Measurements from ENCODE around the gene FBLN2. TPM values are rescaled to one million over a fixed set of nuclear protein-coding genes. Genes with fewer than 3 reads are reported as not detected.

FBLN2 gene
- total RNA-seq, 1 experiment from 2014 or later: 36.7 TPM

DNA sequence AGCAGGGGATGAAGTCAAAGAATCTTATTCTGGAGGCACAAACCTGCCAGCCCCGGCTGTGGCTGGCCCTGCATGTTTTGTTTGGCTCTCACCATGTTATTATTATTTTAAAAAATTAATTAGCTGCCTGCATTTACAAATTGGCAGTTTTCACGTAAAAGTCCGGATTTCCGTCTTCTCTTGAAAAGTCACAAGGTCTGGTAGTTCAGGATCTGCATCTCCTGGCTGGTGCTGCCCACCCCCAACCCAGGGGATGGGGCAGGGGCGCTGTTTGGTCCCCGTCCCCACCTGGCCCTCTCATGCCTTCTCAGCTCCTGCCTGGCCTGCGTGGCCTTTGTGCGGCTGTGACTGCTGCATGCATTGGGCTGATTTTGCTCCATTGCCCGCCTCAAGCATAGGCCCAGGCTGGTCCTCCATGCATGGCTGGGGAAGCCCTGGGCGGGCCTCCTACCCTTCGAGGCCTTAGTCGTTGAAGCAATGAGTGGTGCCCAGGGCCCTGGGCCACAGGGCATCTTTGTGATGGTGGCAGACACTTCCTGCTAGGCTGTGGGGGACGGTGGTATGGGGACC is 2.0 kb downstream of the FBLN2 start:
- TF ChIP-seq, protein P1, sequence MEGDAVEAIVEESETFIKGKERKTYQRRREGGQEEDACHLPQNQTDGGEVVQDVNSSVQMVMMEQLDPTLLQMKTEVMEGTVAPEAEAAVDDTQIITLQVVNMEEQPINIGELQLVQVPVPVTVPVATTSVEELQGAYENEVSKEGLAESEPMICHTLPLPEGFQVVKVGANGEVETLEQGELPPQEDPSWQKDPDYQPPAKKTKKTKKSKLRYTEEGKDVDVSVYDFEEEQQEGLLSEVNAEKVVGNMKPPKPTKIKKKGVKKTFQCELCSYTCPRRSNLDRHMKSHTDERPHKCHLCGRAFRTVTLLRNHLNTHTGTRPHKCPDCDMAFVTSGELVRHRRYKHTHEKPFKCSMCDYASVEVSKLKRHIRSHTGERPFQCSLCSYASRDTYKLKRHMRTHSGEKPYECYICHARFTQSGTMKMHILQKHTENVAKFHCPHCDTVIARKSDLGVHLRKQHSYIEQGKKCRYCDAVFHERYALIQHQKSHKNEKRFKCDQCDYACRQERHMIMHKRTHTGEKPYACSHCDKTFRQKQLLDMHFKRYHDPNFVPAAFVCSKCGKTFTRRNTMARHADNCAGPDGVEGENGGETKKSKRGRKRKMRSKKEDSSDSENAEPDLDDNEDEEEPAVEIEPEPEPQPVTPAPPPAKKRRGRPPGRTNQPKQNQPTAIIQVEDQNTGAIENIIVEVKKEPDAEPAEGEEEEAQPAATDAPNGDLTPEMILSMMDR (IDR thresholded peaks at IDR 0.05; ENCODE audit: insufficient read depth in 1 of 2, low read depth in 1 of 2, low read length in 1 of 2, severe bottlenecking in 1 of 2, unreplicated experiment in 1 of 2): no peak
- H3K9me3 Mint-ChIP-seq (ENCODE audit: unreplicated experiment): no peaks in the 10 kb centered on the region
- intact Hi-C loops (cut with micrococcal nuclease; ENCODE audit: unreplicated experiment): no loop called here

DNA sequence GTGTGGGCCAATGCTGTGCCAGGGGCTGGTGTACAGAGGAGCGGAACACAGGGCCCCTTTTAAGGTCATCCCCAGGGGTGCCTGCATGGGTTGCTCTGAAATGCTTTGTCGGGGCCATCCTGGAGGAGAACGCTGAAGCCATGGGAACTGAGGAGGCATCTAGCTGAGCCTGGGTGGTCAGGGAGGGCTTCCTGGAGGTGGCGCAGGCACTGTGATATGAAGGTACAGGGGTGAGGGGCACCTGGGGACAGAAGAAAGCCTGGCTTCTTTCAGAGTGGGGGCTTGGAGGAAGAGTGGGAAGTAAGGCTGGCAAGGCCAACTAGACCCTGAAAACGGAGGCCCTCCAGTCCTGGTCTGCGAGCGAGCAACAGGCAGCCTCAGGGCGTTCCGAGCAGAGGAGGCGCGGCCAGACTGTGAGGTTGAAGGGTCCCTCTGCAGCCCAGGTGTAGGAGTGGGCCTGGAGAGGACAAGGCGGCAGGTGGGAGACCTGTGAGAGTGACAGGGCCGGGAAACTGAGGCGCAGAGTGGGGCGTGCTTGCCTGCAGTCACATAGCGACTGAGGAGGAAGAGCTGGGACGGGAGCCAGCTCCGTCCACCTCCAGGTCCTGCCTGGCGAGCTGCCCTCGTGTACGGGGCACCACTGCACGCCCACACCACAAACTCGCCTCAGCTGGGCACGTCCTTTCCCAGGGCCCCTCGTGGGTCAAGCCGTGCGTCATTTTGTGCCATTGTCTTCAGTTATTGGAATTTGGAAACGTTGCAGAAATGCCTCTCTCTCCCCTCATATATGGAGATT is 4.1 kb downstream of the FBLN2 start:
- no peaks in the 10 kb centered on the region for H3K36me3 ChIP-seq (ENCODE audit: control insufficient read depth, insufficient read depth, low read length)
- TF ChIP-seq, protein P1 (IDR thresholded peaks at IDR 0.05; ENCODE audit: insufficient read depth in 1 of 2, low read depth in 1 of 2, low read length in 1 of 2, severe bottlenecking in 1 of 2, unreplicated experiment in 1 of 2): no peak
- H3K4me1 ChIP-seq: peaks cover 7% of the 10 kb centered on the region; the same call in 1 of the 2 replicates
- H3K9me3 ChIP-seq: no peaks in the 10 kb centered on the region
- intact Hi-C loops (cut with micrococcal nuclease; ENCODE audit: unreplicated experiment): no loop called here
- no TSS peak for BruUV-seq (replicated peaks)
- H3K9me3 Mint-ChIP-seq (ENCODE audit: unreplicated experiment): no peaks in the 10 kb centered on the region
- no peak for DNase-seq
- no peak overlapping the region for H3K4me3 ChIP-seq (ENCODE audit: low read depth, low read length)
- no peak overlapping the region for H3K4me3 Mint-ChIP-seq (ENCODE audit: unreplicated experiment)
- POLR2A ChIA-PET: no interaction called here
- no peak overlapping the region for H3K27ac Mint-ChIP-seq (ENCODE audit: unreplicated experiment)
- peaks cover 5% of the 10 kb centered on the region for H3K36me3 Mint-ChIP-seq (ENCODE audit: insufficient read depth, unreplicated experiment)
- peaks cover 11% of the 10 kb centered on the region for H3K4me1 Mint-ChIP-seq (ENCODE audit: low read depth, unreplicated experiment)
- no peaks in the 10 kb centered on the region for H3K27me3 Mint-ChIP-seq (ENCODE audit: insufficient read depth, unreplicated experiment)
- H3K27me3 ChIP-seq (replicated peaks; ENCODE audit: control insufficient read depth, insufficient read depth, low read length): no peaks in the 10 kb centered on the region
- CTCF ChIA-PET: interaction anchor here (1.2 kb wide), 1 partner anchor 92 kb away, joined by 3 read pairs; no protein-coding TSS in a partner anchor

More for the DNA sequence above, 2.0 kb downstream of the FBLN2 start:
- peaks cover 24% of the 10 kb centered on the region for H3K4me1 ChIP-seq
- H3K9me3 ChIP-seq: no peaks in the 10 kb centered on the region
- no TSS peak for BruUV-seq (replicated peaks)
- H3K27me3 Mint-ChIP-seq (ENCODE audit: insufficient read depth, unreplicated experiment): no peaks in the 10 kb centered on the region
- H3K36me3 ChIP-seq (ENCODE audit: control insufficient read depth, insufficient read depth, low read length): no peaks in the 10 kb centered on the region
- H3K4me1 Mint-ChIP-seq (ENCODE audit: low read depth, unreplicated experiment): peaks cover 20% of the 10 kb centered on the region
- no peak for DNase-seq
- ChIA-PET CTCF (no interaction called here), POLR2A (no interaction called here)
- no peaks in the 10 kb centered on the region for H3K27me3 ChIP-seq (replicated peaks; ENCODE audit: control insufficient read depth, insufficient read depth, low read length)
- no peak overlapping the region for H3K27ac Mint-ChIP-seq (ENCODE audit: unreplicated experiment)
- no peak overlapping the region for H3K4me3 ChIP-seq (ENCODE audit: low read depth, low read length)
- H3K4me3 Mint-ChIP-seq (ENCODE audit: unreplicated experiment): no peak overlapping the region
- H3K36me3 Mint-ChIP-seq (ENCODE audit: insufficient read depth, unreplicated experiment): peaks cover 6% of the 10 kb centered on the region

DNA sequence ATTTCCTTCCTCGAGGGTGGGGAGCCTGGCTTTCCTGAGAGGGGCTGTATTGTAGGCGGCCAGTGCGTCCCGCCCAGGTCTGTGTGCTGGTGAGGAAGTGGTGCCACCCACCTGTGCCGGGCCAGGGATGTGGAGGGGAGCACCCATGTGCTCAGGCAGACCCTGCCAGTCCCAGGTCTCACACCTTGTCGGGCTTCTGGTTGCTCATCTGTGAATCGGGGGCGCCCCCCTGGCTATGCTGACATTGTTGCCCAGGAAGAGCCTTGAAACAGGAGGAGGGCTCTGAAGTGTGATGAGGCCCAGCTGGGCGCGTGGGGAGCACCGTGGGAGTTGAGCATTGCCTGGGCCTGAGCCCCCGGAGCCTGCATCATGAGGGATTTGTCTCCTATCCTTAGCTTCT is 4.8 kb downstream of the FBLN2 start:
- Histone ChIP-seq H3K27me3 (replicated peaks; ENCODE audit: control insufficient read depth, insufficient read depth, low read length) (no peaks in the 10 kb centered on the region), H3K36me3 (ENCODE audit: control insufficient read depth, insufficient read depth, low read length) (no peaks in the 10 kb centered on the region), H3K4me3 (ENCODE audit: low read depth, low read length) (no peak overlapping the region), H3K9me3 (no peaks in the 10 kb centered on the region), H3K4me1 (peaks cover under 1% of the 10 kb centered on the region; the same call in 1 of the 2 replicates)
- no peak overlapping the region for H3K4me3 Mint-ChIP-seq (ENCODE audit: unreplicated experiment)
- no peaks in the 10 kb centered on the region for H3K9me3 Mint-ChIP-seq (ENCODE audit: unreplicated experiment)
- BruUV-seq (replicated peaks): no TSS peak
- CTCF ChIA-PET: no interaction called here
- DNase-seq: no peak
- TF ChIP-seq, protein P1 (IDR thresholded peaks at IDR 0.05; ENCODE audit: insufficient read depth in 1 of 2, low read depth in 1 of 2, low read length in 1 of 2, severe bottlenecking in 1 of 2, unreplicated experiment in 1 of 2): no peak
- no peak overlapping the region for H3K27ac Mint-ChIP-seq (ENCODE audit: unreplicated experiment)
- peaks cover 6% of the 10 kb centered on the region for H3K4me1 Mint-ChIP-seq (ENCODE audit: low read depth, unreplicated experiment)
- H3K27me3 Mint-ChIP-seq (ENCODE audit: insufficient read depth, unreplicated experiment): no peaks in the 10 kb centered on the region
- POLR2A ChIA-PET: no interaction called here
- intact Hi-C loops (cut with micrococcal nuclease; ENCODE audit: unreplicated experiment): no loop called here
- H3K36me3 Mint-ChIP-seq (ENCODE audit: insufficient read depth, unreplicated experiment): no peaks in the 10 kb centered on the region
